DND-41 (cell line): ENCODE data around the gene MARK4.

ENCODE experiments used
- ATAC-seq: fragments of 200-7000 bp; cut with Tn5 transposase; 3 replicates; pipeline ENCODE4 v1.9.1; 2021; ENCODE audit warnings: low read depth; ENCODE audit not compliant: insufficient read depth
- DNase-seq: peaks from one replicate; pipeline ENCODE4 v3.0.0-alpha.2; 2020
- H2AFZ ChIP-seq: 2 replicates; pipeline ENCODE4 v1.6.0; 2012; ENCODE audit warnings: low read depth, low read length
- H3K27ac ChIP-seq: 2 replicates; pipeline ENCODE4 v1.5.1; 2012; ENCODE audit warnings: low read length, inconsistent platforms
- H3K27me3 ChIP-seq: fragments of 200-600 bp; sonication (generic); 2 replicates; pipeline ENCODE4 v1.6.0; 2012; ENCODE audit warnings: low read length, mild to moderate bottlenecking, inconsistent platforms; ENCODE audit not compliant: insufficient read depth, poor library complexity
- H3K36me3 ChIP-seq: 2 replicates; pipeline ENCODE4 v1.5.1; 2012; ENCODE audit warnings: low read length, inconsistent platforms; ENCODE audit not compliant: insufficient read depth
- H3K4me1 ChIP-seq: 2 replicates; pipeline ENCODE4 v1.5.1; 2012; ENCODE audit warnings: mild to moderate bottlenecking, low read length; ENCODE audit not compliant: insufficient read depth
- H3K4me2 ChIP-seq: 2 replicates; pipeline ENCODE4 v1.6.0; 2012; ENCODE audit warnings: mild to moderate bottlenecking, moderate library complexity, low read length, inconsistent platforms; ENCODE audit not compliant: insufficient read depth
- H3K4me3 ChIP-seq, 2 experiments: fragments of 200-600 bp in 1 of 2; shearing (Covaris generic) in 1 of 2; 2 replicates each; pipeline ENCODE4 v1.5.1; 2012 to 2016; ENCODE audit warnings: inconsistent platforms in 2 of 2, low read length in 2 of 2, mild to moderate bottlenecking in 2 of 2, low read depth in 1 of 2, moderate library complexity in 1 of 2
- H3K79me2 ChIP-seq: 2 replicates; pipeline ENCODE4 v1.6.0; 2012; ENCODE audit warnings: low read length, inconsistent platforms; ENCODE audit not compliant: insufficient read depth
- H3K9ac ChIP-seq: 2 replicates; pipeline ENCODE4 v1.6.0; 2012; ENCODE audit warnings: low read depth, mild to moderate bottlenecking, inconsistent platforms, low read length, moderate library complexity
- H3K9me3 ChIP-seq: 2 replicates; pipeline ENCODE4 v1.5.1; 2012; ENCODE audit warnings: low read length, moderate library complexity, mild to moderate bottlenecking, inconsistent platforms; ENCODE audit not compliant: insufficient read depth, severe bottlenecking
- H4K20me1 ChIP-seq: 2 replicates; pipeline ENCODE4 v1.6.0; 2012; ENCODE audit warnings: low read length; ENCODE audit not compliant: insufficient read depth
- EZH2 ChIP-seq: IDR thresholded peaks from 3 replicates; pipeline ENCODE4 v1.6.1; 2012; ENCODE audit warnings: borderline replicate concordance, low read depth, mild to moderate bottlenecking, moderate library complexity, low read length, inconsistent platforms; ENCODE audit not compliant: severe bottlenecking
- TF ChIP-seq, protein P1 (sequence below): IDR thresholded peaks from 2 replicates; pipeline ENCODE4 v1.5.1; 2012; ENCODE audit warnings: borderline replicate concordance, low read length, moderate library complexity, mild to moderate bottlenecking; ENCODE audit not compliant: poor library complexity, severe bottlenecking; ENCODE audit errors: extremely low read depth

The MARK4 gene

DNA sequence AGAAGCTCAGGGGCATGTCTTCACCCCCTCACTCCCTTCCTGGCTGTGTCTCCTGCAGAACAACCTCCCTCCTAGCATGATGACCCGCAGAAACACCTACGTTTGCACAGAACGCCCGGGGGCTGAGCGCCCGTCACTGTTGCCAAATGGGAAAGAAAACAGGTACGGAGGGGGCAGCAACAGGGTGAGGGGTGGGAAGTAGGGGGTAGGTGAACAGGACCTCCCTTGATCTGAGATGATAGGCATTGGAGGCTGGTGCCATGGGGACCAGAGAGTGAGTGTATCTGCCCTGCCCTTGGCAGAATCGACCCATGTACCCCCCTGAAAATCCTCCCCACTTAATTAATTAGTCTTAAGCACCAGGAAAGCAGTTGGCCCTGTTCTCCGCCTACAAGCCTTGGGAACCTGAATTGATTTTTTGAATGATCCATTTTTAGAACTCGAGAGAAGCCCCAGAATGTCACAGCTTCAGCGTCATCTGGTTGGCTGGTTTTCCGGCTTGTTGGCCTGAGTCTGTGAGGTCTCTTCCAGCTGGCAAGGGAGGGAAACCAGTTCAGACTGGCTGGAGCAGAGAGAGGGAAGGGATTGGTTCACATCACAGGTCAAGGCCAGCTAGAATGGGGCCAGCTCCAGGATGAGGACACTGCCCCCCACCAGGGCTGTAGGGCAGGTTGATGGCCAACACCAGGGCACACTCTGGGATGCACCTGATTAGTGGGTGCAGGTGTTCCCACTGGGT lies 43.4 kb downstream of the MARK4 start:
- Histone ChIP-seq H3K79me2 (no peaks in the 10 kb centered on the region), H3K9ac (no peak overlapping the region), H3K9me3 (peaks cover 2% of the 10 kb centered on the region), H3K27ac (no peak overlapping the region), H3K36me3 (peaks cover 47% of the 10 kb centered on the region), H3K4me3 (no peak overlapping the region), H4K20me1 (peaks cover 3% of the 10 kb centered on the region; the same call in 1 of the 2 replicates), H2AFZ (no peak overlapping the region), H3K4me2 (no peak overlapping the region), H3K27me3 (no peaks in the 10 kb centered on the region), H3K4me1 (no peaks in the 10 kb centered on the region)
- no peak for ATAC-seq
- TF ChIP-seq, protein P1, sequence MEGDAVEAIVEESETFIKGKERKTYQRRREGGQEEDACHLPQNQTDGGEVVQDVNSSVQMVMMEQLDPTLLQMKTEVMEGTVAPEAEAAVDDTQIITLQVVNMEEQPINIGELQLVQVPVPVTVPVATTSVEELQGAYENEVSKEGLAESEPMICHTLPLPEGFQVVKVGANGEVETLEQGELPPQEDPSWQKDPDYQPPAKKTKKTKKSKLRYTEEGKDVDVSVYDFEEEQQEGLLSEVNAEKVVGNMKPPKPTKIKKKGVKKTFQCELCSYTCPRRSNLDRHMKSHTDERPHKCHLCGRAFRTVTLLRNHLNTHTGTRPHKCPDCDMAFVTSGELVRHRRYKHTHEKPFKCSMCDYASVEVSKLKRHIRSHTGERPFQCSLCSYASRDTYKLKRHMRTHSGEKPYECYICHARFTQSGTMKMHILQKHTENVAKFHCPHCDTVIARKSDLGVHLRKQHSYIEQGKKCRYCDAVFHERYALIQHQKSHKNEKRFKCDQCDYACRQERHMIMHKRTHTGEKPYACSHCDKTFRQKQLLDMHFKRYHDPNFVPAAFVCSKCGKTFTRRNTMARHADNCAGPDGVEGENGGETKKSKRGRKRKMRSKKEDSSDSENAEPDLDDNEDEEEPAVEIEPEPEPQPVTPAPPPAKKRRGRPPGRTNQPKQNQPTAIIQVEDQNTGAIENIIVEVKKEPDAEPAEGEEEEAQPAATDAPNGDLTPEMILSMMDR, result no peak
- no peak for TF ChIP-seq EZH2
- DNase-seq, result no peak

DNA sequence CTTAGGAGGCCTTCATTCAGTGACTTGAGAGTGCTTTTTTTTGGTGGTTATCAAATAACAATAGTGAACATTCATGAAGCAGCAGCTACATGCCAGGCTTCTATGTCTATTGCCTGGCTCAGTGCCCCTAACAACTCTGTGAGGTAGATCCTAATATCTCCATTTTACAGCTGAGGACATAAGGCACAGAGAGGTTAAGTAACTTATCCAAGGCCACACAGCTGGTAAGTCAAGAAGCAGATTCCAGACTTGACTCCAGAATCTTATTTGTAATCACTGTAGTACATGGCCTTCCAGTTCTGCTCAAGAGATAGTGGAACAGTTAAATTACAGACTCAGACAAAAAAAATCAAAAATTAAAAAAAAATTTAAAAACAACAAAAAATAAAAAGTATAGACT lies 44.8 kb downstream of the MARK4 start:
- no peak overlapping the region for H3K27ac ChIP-seq
- H3K79me2 ChIP-seq, result no peaks in the 10 kb centered on the region
- H3K27me3 ChIP-seq, result no peaks in the 10 kb centered on the region
- no peak overlapping the region for H3K4me2 ChIP-seq
- ATAC-seq (no peak), DNase-seq (no peak)
- no peak overlapping the region for H3K4me3 ChIP-seq
- TF ChIP-seq, protein P1, result no peak
- no peak for TF ChIP-seq EZH2
- H3K4me1 ChIP-seq, result no peaks in the 10 kb centered on the region
- peaks cover 3% of the 10 kb centered on the region; the same call in 1 of the 2 replicates for H4K20me1 ChIP-seq
- H2AFZ ChIP-seq, result no peak overlapping the region
- H3K9me3 ChIP-seq, result peaks cover 2% of the 10 kb centered on the region
- H3K36me3 ChIP-seq, result peaks cover 45% of the 10 kb centered on the region
- H3K9ac ChIP-seq, result no peak overlapping the region

DNA sequence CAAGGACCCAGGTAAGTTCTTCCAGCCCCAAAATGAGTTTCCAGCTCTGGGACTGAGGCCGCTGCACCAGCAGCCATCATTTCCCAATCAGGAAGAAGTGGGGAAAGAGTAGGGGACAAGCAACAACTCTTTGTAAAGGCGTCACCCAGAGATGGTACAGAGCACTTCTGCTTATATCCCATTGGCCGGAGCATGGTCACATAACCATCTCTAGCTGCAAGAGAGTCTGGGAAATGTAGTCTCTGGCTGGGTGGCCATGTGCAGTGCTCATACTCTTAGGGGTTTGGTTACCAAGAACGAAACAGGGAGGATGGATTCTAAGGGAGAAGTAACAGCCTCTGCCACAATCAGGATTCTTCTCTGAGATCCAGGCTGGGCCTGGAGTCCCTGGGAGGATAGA lies 45.3 kb downstream of the MARK4 start:
- Histone ChIP-seq H3K27me3 (no peaks in the 10 kb centered on the region), H3K4me2 (no peak overlapping the region), H3K4me3 (no peak overlapping the region), H3K9ac (no peak overlapping the region), H2AFZ (no peak overlapping the region), H3K9me3 (peaks cover 2% of the 10 kb centered on the region), H3K4me1 (no peaks in the 10 kb centered on the region), H4K20me1 (peaks cover 3% of the 10 kb centered on the region; the same call in 1 of the 2 replicates), H3K27ac (no peak overlapping the region), H3K79me2 (no peaks in the 10 kb centered on the region), H3K36me3 (peaks cover 41% of the 10 kb centered on the region)
- TF ChIP-seq, protein P1, result no peak
- no peak for TF ChIP-seq EZH2
- DNase-seq, result no peak
- ATAC-seq, result no peak
